B cell (primary cell): ENCODE data around the gene NR1D1. TPM values are rescaled to one million over a fixed set of nuclear protein-coding genes. Genes with fewer than 3 reads are reported as not detected.
A peak's percentile ranks its signal among the peaks of the same experiment; 100 is the strongest.

Experiments
- ATAC-seq: fragments of 200-7000 bp; cut with Tn5 transposase; one replicate; pipeline ENCODE4 v1.10.0; 2021; ENCODE audit warnings: low read depth, mild to moderate bottlenecking, moderate number of reproducible peaks, moderate library complexity
- CTCF ChIA-PET: fragments of 350-600 bp; sonication (Branson Sonifier 250); formaldehyde crosslinking; loops from one replicate; lab custom pipeline; 2021; ENCODE audit warnings: antibody characterized with exemption, inconsistent platforms; lab: Charles Lee
- POLR2A ChIA-PET: fragments of 350-600 bp; sonication (Branson Sonifier 250); formaldehyde crosslinking; loops from one replicate; lab custom pipeline; 2021; ENCODE audit warnings: antibody characterized with exemption; lab: Charles Lee
- DNase-seq: peaks from one replicate; pipeline ENCODE4 v3.0.0; 2013
- H2AFZ ChIP-seq: 2 replicates; pipeline ENCODE4 v1.6.1; 2012; ENCODE audit warnings: mild to moderate bottlenecking, low read depth, low read length; ENCODE audit not compliant: insufficient read depth, poor library complexity, severe bottlenecking
- H3K27ac ChIP-seq, 2 donors: 1 replicate in 1 of 2; 2 replicates in 1 of 2; pipeline ENCODE4 v1.5.1; 2012 to 2013; ENCODE audit warnings: low read length in 2 of 2, mild to moderate bottlenecking in 2 of 2, moderate library complexity in 1 of 2
- H3K27me3 ChIP-seq, 4 experiments: fragments of 200-600 bp in 1 of 4; sonication (generic) in 1 of 4; replicated peaks in 1 of 4; 1 replicate in 2 of 4; 2 replicates in 2 of 4; pipeline versions ENCODE4 v1.6.1 to v1.7.0; 2013 to 2016; ENCODE audit warnings: low read length in 3 of 4, mild to moderate bottlenecking in 2 of 4, mixed read lengths in 1 of 4, moderate library complexity in 1 of 4; ENCODE audit not compliant: insufficient read depth in 4 of 4, control insufficient read depth in 3 of 4; ENCODE audit errors: control extremely low read depth in 1 of 4
- H3K36me3 ChIP-seq, 2 experiments: replicated peaks in 1 of 2; 1 replicate in 1 of 2; 2 replicates in 1 of 2; pipeline versions ENCODE4 v1.6.1 to v1.7.1; 2013; ENCODE audit warnings: low read length in 1 of 2; ENCODE audit not compliant: insufficient read depth in 2 of 2, control insufficient read depth in 1 of 2; ENCODE audit errors: control extremely low read depth in 1 of 2, extremely low read depth in 1 of 2
- H3K4me1 ChIP-seq, 2 donors: fragments of 200-600 bp in 1 of 2; sonication (generic) in 1 of 2; 1 replicate in 1 of 2; 2 replicates in 1 of 2; pipeline versions ENCODE4 v1.5.1 to v1.6.1; 2013 to 2017; ENCODE audit warnings: low read length in 2 of 2; ENCODE audit not compliant: control insufficient read depth in 2 of 2, insufficient read depth in 2 of 2
- H3K4me2 ChIP-seq: replicated peaks from 2 replicates; pipeline ENCODE3; 2012; ENCODE audit warnings: mild to moderate bottlenecking, low read depth, low read length; ENCODE audit not compliant: poor library complexity, severe bottlenecking
- H3K4me3 ChIP-seq, 5 experiments: fragments of 200-600 bp in 1 of 5; sonication (generic) in 1 of 5; 1 replicate in 3 of 5; 2 replicates in 2 of 5; pipeline versions ENCODE4 v1.5.1 to v1.7.0; 2011 to 2016; ENCODE audit warnings: low read length in 4 of 5, mild to moderate bottlenecking in 4 of 5, low read depth in 2 of 5, control low read depth in 1 of 5, moderate library complexity in 1 of 5; ENCODE audit not compliant: insufficient read depth in 1 of 5; ENCODE audit errors: control extremely low read depth in 1 of 5, extremely low read depth in 1 of 5
- H3K79me2 ChIP-seq: fragments of 200-600 bp; sonication (generic); one replicate; pipeline ENCODE4 v1.6.0; 2016; ENCODE audit warnings: low read length; ENCODE audit not compliant: control insufficient read depth, insufficient read depth
- H3K9ac ChIP-seq: fragments of 200-600 bp; sonication (generic); 2 replicates; pipeline ENCODE4 v1.6.1; 2017; ENCODE audit warnings: mild to moderate bottlenecking, low read length, moderate library complexity
- H3K9me3 ChIP-seq, 3 donors: one replicate each; pipeline versions ENCODE4 v1.6.1 to v1.7.1; 2013; ENCODE audit warnings: low read length in 2 of 3; ENCODE audit not compliant: control insufficient read depth in 2 of 3, insufficient read depth in 1 of 3; ENCODE audit errors: control extremely low read depth in 1 of 3
- H4K20me1 ChIP-seq: 2 replicates; pipeline ENCODE4 v1.6.0; 2012; ENCODE audit warnings: mild to moderate bottlenecking, low read length; ENCODE audit not compliant: insufficient read depth, control insufficient read depth, poor library complexity, severe bottlenecking
- H3K27ac Mint-ChIP-seq: one replicate; pipeline ENCODE4 v1.8.0; 2021; ENCODE audit warnings: mixed read lengths
- H3K27me3 Mint-ChIP-seq: one replicate; pipeline ENCODE4 v1.8.0; 2021; ENCODE audit warnings: mixed read lengths
- H3K4me1 Mint-ChIP-seq: one replicate; pipeline ENCODE4 v1.8.0; 2021; ENCODE audit warnings: mixed read lengths
- H3K4me3 Mint-ChIP-seq: one replicate; pipeline ENCODE4 v1.8.0; 2021; ENCODE audit warnings: mixed read lengths
- H3K9me3 Mint-ChIP-seq: one replicate; pipeline ENCODE4 v1.8.0; 2022; ENCODE audit warnings: mixed read lengths; ENCODE audit not compliant: insufficient read depth
- CTCF ChIP-seq: fragments of 200-600 bp; IDR thresholded peaks from one replicate; pipeline ENCODE4 v1.8.0; 2022; ENCODE audit warnings: antibody characterized with exemption, mild to moderate bottlenecking
- EZH2 ChIP-seq: IDR thresholded peaks from 2 replicates; pipeline ENCODE4 v1.6.1; 2012; ENCODE audit warnings: borderline replicate concordance, low read depth, mild to moderate bottlenecking, moderate library complexity, low read length; ENCODE audit not compliant: insufficient read depth, poor library complexity, severe bottlenecking
- WGBS: methylation state at CpG from one replicate; pipeline ENCODE4 v1.1.5; 2013; ENCODE audit warnings: missing lambda C conversion rate; ENCODE audit not compliant: insufficient coverage; 5-methylcytosine and 5-hydroxymethylcytosine counted together
- intact Hi-C: fragments of 100-400 bp; cut with micrococcal nuclease; formaldehyde crosslinking; loops from one replicate; pipeline ENCODE4 v1.10.0; 2022
- polyA plus RNA-seq: library from polyadenylated mRNA; depleted of rRNA; stranded (reverse); fragments of >200 nt; gene quantifications from 2 replicates; pipeline ENCODE4 v1.2.3, GENCODE V29; 2012
- total RNA-seq, 2 donors: library from RNA; stranded (reverse); fragments of 120-200 nt in 1 of 2; gene quantifications; 1 replicate in 1 of 2; 2 replicates in 1 of 2; pipeline versions ENCODE4 v1.2.3 to v1.2.4, GENCODE V29; 2013 to 2022

NR1D1 gene
- total and polyA plus RNA-seq, 2 donors (not counting 1 experiment from before 2014, with no cell fraction given): 6.7 to 7.7 TPM

GRCh38 chr17:40093580-40094201 is 6.7 kb downstream of the NR1D1 start:
- Histone ChIP-seq H3K79me2 (no peaks in the 10 kb centered on the region), H3K4me3 (no peak overlapping the region), H3K9ac (no peak overlapping the region), H3K27me3 (no peaks in the 10 kb centered on the region), H4K20me1 (no peaks in the 10 kb centered on the region), H2AFZ (no peak overlapping the region), H3K4me1 (peaks cover 37 to 46% of the 10 kb centered on the region in 2 donors), H3K4me2 (no peak overlapping the region), H3K36me3 (peaks cover 0 to 44% of the 10 kb centered on the region in 2 experiments), H3K9me3 (peaks cover 0 to 6% (median 0%) of the 10 kb centered on the region in 3 donors), H3K27ac (no peak overlapping the region)
- no peaks in the 10 kb centered on the region for H3K27me3 Mint-ChIP-seq
- intact Hi-C loops: no loop called here
- ChIA-PET POLR2A (interaction anchor here (1.2 kb wide), 1 partner anchor 18 kb away, joined by 3 read pairs; no protein-coding TSS in a partner anchor), CTCF (interaction anchor here (1.2 to 5.0 kb wide), 4 partner anchors 10 to 79 kb away, joined by 4 to 40 read pairs (median 6); no protein-coding TSS in a partner anchor)
- no peak overlapping the region for H3K4me3 Mint-ChIP-seq
- H3K9me3 Mint-ChIP-seq: no peaks in the 10 kb centered on the region
- 95% methylated on average over 15 of the region's 16 CpGs for WGBS
- TF ChIP-seq EZH2: no peak
- no peak for TF ChIP-seq CTCF
- DNase-seq: no peak
- H3K27ac Mint-ChIP-seq: peak overlapping the region; percentile 62
- no peak for ATAC-seq
- H3K4me1 Mint-ChIP-seq: peaks cover 47% of the 10 kb centered on the region

- Histone ChIP-seq H3K27me3 (no peaks in the 10 kb centered on the region), H3K4me3 (no peak overlapping the region), H3K9ac (no peak overlapping the region), H3K79me2 (no peaks in the 10 kb centered on the region), H3K4me2 (no peak overlapping the region), H3K27ac (no peak overlapping the region), H3K9me3 (peaks cover 0 to 6% (median 0%) of the 10 kb centered on the region in 3 donors), H3K36me3 (peaks cover 0 to 47% of the 10 kb centered on the region in 2 experiments), H3K4me1 (peaks cover 31 to 40% of the 10 kb centered on the region in 2 donors), H2AFZ (no peak overlapping the region), H4K20me1 (no peaks in the 10 kb centered on the region)
- Mint-ChIP-seq H3K4me1 (peaks cover 41% of the 10 kb centered on the region), H3K4me3 (no peak overlapping the region), H3K27me3 (no peaks in the 10 kb centered on the region), H3K27ac (peak overlapping the region; percentile 62), H3K9me3 (no peaks in the 10 kb centered on the region)
- no peak for TF ChIP-seq EZH2
- no peak for TF ChIP-seq CTCF
- WGBS: 97% methylated on average over 27 of the region's 29 CpGs
- no peak for DNase-seq
- POLR2A ChIA-PET: interaction anchor here (0.6 to 1.2 kb wide), 2 partner anchors 17 to 32 kb away, joined by 3 read pairs; no protein-coding TSS in a partner anchor
- CTCF ChIA-PET: interaction anchor here (0.6 to 5.0 kb wide), 6 partner anchors 10 to 80 kb away, joined by 3 to 40 read pairs (median 5); no protein-coding TSS in a partner anchor
- ATAC-seq: no peak
- intact Hi-C loops: no loop called here
Measured at GRCh38 chr17:40093005-40093579, 7.3 kb downstream of the NR1D1 start.
